NCI-H1105 (cell line): ENCODE results near the gene FGFR3.

ENCODE experiments used
- DNase-seq: peaks from one replicate; lab custom pipeline; 2025; lab: John Stamatoyannopoulos, UW

FGFR3 gene

GRCh38 chr4:1788254-1788973, 4.7 kb upstream of the FGFR3 start:
- DNase-seq, result no peak

DNA sequence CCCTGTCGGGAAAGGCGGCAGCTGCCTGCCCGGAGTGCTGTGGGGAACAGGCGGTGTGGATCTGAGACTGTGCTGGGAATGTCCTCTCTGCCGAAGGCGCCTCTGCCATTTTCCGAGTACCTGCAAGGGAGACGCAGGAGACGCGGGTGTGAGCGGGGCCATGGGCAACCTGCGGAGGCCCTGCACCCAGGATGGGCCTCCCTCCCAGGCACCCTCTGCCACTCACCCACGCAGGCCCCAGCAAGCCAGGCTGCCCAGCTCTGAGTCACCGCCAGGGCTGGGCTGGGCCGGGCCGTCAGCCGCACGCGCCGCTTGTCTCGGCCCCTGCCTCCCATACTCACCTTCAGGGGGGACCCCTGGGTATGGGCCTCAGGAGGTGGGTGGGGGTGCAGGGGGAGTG, 3.5 kb upstream of the FGFR3 start:
- no peak for DNase-seq

- DNase-seq, result no peak
These were observed 3.1 kb upstream of the FGFR3 start for GRCh38 chr4:1790005-1790404.

DNA sequence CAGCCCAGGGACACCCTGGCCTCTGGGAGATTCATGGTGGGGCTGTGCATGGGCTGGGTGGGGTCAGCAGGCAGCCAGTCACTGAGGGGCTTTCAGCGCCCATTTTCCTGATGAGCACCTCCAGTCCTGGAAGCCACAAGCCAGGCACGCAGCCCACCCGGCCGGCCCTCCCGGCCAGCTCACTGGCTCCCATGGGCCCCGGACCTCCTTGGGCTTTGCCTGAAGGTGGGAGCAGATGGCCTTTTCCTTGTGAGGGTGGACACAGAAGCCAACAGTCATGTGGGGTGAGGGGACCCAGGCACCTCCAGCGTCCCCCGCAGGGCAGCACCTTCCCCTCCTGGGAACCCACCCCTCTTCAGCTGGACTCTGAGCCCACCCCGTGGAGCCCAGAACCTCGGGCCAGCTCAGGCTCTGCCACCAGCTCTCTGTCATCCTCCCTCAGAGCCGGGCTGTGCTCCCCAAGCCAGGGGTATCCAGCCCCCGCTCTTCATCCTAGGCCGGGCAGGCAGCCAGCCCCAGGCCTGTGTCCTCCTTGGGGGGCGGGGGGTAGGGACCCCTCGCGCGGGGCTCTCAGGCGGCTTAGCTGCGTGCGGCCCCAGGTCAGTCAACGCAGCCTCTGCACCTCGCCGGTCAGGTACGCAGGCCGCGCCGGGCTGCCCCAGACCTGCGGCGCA, 798 bp upstream of the FGFR3 start:
- no peak for DNase-seq

- DNase-seq, result no peak
These were observed 375 bp downstream of the FGFR3 start for GRCh38 chr4:1793496-1793840.

GRCh38 chr4:1793940-1794808, 1.1 kb downstream of the FGFR3 start:
- no peak for DNase-seq

DNA sequence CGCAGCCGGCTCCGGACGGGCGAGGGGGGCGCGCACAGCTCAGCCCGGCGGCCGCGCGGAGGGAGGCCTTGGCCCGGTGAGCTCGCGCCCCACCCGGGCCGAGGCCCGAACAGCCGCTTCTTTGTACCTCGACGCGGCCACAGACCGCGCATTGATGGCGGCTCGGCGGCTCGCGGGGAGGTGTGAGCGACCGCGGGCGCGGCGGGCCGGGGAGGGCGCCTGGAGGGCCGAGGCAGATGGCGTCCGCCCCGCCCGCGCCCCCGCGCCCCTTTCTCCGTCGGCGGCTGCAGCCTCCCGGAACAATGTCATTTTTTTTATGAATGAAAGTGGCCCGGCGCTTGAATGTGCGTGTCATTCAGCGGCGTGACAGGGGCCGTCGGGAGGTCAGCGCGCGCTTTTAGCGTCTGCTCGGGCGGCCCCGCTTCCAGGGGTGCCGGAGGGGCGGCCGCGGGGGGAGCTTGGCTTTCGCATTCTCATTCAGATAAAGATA, 1.8 kb downstream of the FGFR3 start:
- no peak for DNase-seq

DNA sequence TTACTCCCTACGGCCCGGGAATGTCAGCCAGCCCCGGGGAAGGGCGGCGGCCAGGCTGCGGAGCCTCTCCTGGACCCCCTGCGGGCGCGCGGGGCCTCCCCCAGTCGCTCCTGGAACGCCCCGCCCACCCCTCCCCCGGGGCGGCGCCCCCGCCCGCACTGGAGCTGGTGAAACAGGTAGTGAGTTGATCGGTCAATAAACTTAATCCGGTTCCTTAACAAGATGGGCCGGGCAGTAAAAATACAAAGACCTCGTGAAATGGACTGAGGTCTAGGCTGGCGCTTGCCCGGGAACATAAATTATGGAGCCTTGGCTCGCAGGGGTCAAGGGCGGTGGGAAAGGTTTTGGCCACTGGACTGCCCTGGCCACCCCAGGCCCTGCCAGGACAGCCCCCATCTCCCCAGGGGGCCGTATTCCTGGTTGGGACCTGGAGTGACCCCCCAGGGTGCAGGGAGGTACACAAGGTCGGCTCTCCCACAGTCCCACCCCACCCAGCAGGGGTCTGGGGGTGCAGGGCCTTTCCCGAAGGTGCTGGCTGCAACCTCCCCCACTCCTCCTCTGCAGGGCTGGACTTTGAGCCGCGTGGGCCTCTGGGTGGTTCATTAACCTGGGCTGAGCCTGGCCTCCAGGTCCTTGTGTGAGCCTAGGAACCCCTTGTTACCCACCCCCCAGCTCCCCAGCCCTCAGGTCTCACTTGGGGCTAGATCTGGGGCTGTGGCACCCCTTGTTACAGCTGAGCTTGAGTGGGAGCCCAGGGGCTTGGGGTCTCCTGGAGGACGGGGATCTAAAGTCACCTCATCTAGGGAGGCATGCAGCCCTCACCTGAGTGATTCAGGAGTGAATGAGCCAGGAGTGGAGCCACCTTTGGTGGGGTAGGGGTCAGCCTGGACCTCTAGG, 2.5 kb downstream of the FGFR3 start:
- DNase-seq, result no peak

- no peak for DNase-seq
These were observed 3.6 kb downstream of the FGFR3 start for GRCh38 chr4:1796486-1797204.

- no peak for DNase-seq
These were observed 4.3 kb downstream of the FGFR3 start for GRCh38 chr4:1797298-1797860.

DNA sequence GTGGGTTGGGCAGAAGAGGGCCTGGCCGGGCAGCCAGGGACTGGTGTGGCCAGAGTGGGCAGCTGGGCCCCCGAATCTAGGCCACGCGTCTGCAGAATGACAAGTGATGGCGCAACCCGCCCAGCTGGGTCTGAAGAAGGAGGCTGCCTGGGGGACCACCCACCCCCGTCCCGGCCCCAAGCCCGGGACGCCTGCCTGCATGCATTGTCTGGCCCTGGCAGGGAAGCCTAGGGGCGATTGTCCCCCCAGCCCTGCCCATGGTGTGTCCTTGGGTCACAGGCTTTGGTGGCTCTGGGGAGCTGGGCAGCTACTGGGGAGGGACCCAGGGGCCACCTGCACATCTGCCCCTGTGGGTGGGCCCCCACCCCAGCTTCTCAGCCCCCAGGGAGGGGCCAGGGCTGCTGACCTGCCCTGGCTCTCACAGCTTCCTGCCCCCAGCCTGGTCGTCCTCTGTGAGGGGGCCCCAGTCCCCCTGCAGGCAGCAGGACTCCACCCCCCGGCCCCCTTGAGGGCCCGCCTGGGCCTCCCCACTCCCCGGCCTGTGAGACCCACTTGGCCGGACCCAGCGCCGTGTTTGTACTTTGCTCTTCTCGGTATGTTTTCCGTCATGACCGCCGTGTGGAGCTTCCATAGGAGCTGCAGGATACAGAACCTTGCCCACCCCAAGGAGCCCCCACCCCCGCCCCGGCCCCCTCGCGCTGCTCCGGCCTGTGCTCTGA, 4.9 kb downstream of the FGFR3 start:
- no peak for DNase-seq

DNA sequence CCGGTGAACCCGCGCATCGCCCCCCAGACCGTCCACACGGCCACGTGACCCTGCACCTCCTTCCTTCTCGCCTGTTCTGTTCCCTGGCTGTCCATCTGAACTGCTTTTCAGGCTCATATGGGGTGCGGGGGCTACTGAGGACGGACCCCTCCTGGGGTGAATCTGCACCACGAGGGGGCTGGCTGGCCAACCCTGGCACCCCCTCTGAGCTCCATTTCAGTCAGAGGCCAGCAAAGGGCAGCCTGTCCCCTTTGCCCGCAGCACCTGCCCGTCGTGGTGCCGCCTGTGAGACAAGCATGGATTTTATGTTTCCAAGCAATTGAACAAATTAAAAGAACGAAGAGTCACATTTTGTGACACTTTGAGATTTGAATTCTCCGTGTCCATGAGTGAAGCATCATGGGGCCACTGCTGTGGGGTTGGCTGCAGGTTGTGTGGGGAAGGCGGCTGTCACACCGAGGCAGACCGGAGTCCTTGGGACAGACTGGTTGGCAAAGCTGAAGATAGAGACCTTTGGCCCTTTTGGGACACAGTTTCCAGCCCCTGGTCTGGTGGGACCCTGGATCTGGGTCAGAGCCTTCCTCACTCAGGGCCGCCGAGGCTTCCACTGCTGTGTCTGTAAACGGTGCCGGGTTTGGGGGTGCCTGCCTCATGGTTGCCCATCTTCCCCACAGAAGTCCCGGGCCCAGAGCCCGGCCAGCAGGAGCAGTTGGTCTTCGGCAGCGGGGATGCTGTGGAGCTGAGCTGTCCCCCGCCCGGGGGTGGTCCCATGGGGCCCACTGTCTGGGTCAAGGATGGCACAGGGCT, 5.7 kb downstream of the FGFR3 start:
- DNase-seq, result no peak

GRCh38 chr4:1799387-1800375, 6.6 kb downstream of the FGFR3 start:
- DNase-seq, result no peak

GRCh38 chr4:1800805-1801204, 7.7 kb downstream of the FGFR3 start:
- DNase-seq, result no peak

DNA sequence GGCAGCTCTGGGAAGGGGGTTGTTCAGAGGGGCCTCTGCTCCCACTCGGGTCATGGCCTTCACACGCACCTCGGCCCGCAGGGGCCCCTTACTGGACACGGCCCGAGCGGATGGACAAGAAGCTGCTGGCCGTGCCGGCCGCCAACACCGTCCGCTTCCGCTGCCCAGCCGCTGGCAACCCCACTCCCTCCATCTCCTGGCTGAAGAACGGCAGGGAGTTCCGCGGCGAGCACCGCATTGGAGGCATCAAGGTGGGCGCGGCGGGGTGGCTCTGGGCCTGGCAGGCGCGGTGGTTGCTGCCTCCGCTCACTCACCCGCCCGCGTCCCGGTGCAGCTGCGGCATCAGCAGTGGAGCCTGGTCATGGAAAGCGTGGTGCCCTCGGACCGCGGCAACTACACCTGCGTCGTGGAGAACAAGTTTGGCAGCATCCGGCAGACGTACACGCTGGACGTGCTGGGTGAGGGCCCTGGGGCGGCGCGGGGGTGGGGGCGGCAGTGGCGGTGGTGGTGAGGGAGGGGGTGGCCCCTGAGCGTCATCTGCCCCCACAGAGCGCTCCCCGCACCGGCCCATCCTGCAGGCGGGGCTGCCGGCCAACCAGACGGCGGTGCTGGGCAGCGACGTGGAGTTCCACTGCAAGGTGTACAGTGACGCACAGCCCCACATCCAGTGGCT, 8.3 kb downstream of the FGFR3 start:
- DNase-seq, result no peak

GRCh38 chr4:1802151-1802715, 9.1 kb downstream of the FGFR3 start:
- no peak for DNase-seq
